C4-2B (cell line): ENCODE measurements around the gene TXN2.

Source experiments
- H3K27ac ChIP-seq: fragments of 450-650 bp; 2 replicates; pipeline ENCODE4 v1.5.1; 2017
- CTCF ChIP-seq: fragments of 450-650 bp; conservative IDR thresholded peaks from 2 replicates; pipeline ENCODE4 v1.5.1; 2017; ENCODE audit warnings: mild to moderate bottlenecking
- ZFX ChIP-seq: fragments of 450-650 bp; IDR thresholded peaks from 2 replicates; pipeline ENCODE4 v1.6.1; 2017

TXN2 gene

DNA sequence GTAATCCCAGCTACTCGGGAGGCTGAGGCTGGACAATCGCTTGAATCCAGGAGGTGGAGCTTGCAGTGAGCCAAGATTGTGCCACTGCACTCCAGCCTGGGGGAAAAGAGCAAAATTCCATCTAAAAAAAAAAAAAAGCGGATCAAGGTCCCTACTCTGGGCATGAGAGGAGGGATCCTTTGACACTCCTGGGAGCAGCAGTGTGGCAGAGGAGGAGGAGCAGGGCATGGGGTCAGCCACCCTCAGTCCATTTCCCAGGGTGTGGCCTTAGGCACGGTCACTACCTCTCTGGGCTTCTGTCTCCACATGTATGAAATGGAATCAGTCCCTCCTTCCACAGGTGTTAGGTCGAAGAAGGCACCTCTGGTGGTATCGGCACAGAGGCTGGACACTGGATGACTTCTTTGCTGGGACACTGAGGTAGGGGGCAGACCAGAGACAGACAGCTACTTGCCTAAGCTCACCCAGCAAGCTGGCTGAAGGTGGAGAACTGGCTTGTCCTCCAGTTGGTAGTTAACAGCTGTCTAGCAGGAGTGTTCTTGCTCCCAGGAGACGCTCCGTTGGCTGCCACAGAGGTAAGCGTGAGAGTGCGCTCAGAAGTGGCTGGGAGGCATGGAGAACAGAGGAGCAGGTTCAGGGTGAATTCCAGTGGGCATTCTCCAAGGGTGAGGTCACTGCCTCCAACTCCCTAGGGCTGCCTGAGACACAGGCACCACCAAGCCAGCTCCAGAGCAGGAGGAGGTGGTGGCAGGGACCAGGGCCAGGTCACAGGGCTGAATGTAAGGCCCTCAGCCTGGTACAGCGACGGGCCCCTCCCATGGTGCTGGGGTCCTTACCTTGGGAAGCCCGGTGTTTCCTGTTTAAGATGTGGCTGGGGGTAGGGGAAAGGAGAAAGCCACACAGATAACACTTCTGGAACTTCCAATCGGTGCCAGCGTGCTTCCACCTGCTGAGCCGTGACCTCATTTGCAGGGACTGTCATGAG, 19.5 kb downstream of the TXN2 start:
- no peak overlapping the region for H3K27ac ChIP-seq

DNA sequence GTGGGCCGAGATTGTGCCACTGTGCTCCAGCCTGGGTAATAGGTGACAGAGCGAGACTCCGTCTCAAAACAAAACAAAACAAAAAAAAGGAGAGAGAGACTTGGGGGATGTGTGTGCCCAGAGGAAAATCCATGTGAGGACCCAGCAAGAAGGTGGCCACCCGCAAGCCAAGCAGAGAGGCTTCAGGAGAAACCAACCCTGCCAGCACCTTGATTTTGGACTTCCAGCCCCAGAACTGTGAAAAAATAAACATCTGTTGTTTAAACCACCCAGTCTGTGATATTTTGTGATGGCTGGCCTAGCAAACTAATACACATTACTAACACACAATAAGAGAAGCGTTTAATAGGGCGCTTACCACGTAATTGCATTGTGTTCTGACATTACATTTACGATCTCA, 21.2 kb downstream of the TXN2 start:
- no peak for TF ChIP-seq CTCF
- TF ChIP-seq ZFX, result no peak
- peak overlapping the region; percentile 24; the same call in 1 of the 2 replicates for H3K27ac ChIP-seq

More for the DNA sequence above, 19.5 kb downstream of the TXN2 start:
- TF ChIP-seq CTCF (no peak), ZFX (no peak)

DNA sequence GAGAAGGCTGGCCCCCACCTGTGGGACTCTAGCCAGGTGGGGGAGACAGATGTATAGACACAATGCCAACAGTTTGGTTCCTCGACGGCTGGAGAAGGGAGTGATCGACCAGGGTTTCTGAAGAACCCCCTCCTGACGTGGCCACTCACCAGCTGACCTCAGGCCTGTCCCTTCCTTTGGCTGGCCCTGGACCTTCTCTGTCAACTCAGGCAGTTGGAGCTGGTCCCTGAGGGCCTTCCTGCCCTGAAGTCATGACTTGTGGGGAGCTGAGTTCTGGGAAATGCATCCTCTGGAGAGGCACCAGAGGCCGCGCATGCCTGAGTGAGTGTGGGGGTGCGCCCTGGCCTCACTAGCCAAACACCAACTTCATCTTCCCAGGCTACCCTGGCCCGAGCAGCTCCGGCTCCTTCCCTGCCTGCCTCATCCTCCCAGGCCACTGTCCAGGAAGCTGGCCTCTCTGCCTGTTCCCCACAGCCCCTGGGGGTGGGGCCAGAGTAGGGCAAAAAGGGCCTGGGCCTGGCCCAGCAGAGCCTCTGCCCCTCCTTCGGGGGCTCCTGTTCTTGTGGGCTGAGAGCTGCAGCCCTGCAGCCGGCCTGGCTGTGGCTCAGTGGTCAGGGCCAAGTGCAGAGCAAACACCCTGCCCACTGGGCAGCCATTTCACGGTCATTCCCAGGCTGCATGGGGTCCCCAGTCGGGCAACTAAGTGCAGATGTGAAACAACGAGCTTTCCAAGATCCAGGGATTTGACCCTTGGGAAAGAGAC, 23.6 kb downstream of the TXN2 start:
- no peak for TF ChIP-seq CTCF
- TF ChIP-seq ZFX, result no peak
- no peak overlapping the region; the same call in 1 of the 2 replicates for H3K27ac ChIP-seq

- TF ChIP-seq CTCF (no peak), ZFX (no peak)
- no peak overlapping the region for H3K27ac ChIP-seq
Observed at GRCh38 chr22:36456464-36456845, 25.0 kb downstream of the TXN2 start.

GRCh38 chr22:36455571-36456463, 25.6 kb downstream of the TXN2 start:
- peak overlapping the region; percentile 61 for H3K27ac ChIP-seq
- TF ChIP-seq ZFX (no peak), CTCF (no peak)

- no peak for TF ChIP-seq ZFX
- TF ChIP-seq CTCF, result no peak
- peak overlapping the region; percentile 61 for H3K27ac ChIP-seq
Observed at GRCh38 chr22:36454916-36455570, 26.4 kb downstream of the TXN2 start.
